AG09309 (cell line): ENCODE measurements around the gene SYCP1.
"Not testable (repeated sequence)": the region's sequence is repeated elsewhere in the genome, so short reads cannot be mapped to it uniquely, and the experiment has no call there.

Experiments used
- DNase-seq: peaks from one replicate; pipeline ENCODE4 v3.0.0-alpha.2; 2010; ENCODE audit warnings: low read depth
- H3K4me3 ChIP-seq: 2 replicates; pipeline ENCODE4 v1.5.1; 2011; ENCODE audit warnings: mild to moderate bottlenecking, low read depth, low read length, moderate library complexity; ENCODE audit not compliant: control insufficient read depth
- TF ChIP-seq, protein P1 (sequence below): IDR thresholded peaks from 2 replicates; pipeline ENCODE4 v1.5.1; 2011; ENCODE audit warnings: mild to moderate bottlenecking, low read depth, low read length, inconsistent platforms; ENCODE audit not compliant: insufficient read depth, control insufficient read depth; ENCODE audit errors: missing control alignments

SYCP1 gene

DNA sequence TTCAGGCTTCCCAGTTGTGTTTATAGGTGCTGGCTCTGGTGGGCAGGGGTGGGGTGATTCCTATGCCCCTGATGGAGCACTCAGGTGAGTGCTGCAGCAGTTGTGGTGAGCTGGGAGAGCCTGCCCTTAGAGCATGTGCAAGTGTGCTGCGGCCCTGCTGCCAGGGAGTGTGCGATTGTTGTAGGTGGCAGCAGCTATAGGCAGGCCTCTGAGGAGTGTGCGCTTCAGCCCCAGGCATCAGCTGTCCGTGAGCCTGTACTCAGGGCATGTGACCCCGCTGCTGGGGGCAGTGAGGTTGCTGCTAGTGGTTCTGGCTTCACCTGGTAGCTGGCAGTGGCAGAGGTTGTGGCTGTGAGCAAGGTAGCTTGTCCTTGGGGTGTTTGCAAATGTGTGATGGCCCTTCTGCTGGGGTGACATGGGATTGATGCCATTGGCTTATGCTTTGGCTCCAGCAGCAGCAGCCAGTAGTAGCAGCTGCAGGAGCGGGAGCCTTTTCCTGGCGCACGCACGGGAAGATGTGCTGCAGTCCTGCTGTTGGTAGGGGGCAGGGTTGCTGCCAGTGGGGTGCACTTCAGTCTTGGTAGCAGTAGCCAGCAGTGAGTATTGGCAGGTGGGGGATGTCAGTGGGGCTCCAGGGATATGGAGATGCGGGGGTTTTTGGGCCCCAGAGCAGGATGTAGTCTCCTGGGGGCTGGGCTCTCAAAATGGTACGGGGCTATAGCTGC is 37.7 kb downstream of the SYCP1 start:
- TF ChIP-seq, protein P1, sequence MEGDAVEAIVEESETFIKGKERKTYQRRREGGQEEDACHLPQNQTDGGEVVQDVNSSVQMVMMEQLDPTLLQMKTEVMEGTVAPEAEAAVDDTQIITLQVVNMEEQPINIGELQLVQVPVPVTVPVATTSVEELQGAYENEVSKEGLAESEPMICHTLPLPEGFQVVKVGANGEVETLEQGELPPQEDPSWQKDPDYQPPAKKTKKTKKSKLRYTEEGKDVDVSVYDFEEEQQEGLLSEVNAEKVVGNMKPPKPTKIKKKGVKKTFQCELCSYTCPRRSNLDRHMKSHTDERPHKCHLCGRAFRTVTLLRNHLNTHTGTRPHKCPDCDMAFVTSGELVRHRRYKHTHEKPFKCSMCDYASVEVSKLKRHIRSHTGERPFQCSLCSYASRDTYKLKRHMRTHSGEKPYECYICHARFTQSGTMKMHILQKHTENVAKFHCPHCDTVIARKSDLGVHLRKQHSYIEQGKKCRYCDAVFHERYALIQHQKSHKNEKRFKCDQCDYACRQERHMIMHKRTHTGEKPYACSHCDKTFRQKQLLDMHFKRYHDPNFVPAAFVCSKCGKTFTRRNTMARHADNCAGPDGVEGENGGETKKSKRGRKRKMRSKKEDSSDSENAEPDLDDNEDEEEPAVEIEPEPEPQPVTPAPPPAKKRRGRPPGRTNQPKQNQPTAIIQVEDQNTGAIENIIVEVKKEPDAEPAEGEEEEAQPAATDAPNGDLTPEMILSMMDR = no peak

DNA sequence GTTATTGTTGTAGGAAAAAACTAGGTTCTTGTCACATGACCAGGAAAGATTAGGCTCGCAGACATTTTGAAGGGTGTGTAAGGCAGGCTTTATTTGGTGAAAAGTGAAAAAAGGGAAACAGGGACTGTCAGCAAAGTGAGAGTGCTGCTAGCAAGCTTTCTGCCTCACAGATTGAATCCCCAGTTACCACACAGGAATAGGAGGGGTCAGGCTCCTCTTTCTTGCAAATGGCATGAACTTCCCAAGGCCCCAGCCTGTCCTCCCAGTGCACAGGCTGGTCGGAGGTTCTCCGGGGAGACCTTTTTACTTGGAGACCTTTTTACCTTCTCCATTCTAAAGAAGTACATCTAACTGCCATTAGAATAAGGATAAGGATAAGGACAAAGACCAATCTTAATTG is 42.1 kb downstream of the SYCP1 start:
- TF ChIP-seq, protein P1 = no peak
- no peak for DNase-seq
- no peak overlapping the region for H3K4me3 ChIP-seq

More for the DNA sequence above, 37.7 kb downstream of the SYCP1 start:
- no peak for DNase-seq
- H3K4me3 ChIP-seq = no peak overlapping the region

DNA sequence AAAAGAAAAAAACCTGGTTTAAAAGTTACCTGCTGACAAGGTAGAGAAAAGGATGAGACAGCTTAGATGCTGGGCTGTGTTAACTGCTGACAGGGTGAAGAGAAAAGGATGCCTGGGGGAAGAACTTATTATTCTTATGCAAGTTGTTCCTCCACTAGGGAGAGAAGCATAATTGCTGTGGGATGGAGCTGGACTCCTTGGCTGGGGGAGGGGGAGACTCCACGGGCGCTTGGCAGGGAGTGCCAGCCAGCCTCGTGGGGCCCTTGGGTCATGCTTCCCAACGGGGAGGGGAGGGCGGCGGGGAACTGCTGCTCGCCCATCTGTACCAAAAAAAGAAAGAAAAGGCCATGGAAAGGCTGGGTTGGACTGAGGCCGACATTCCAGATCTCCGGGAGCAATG is 47.2 kb downstream of the SYCP1 start:
- H3K4me3 ChIP-seq = no peak overlapping the region
- TF ChIP-seq, protein P1 = no peak
- DNase-seq = no peak

DNA sequence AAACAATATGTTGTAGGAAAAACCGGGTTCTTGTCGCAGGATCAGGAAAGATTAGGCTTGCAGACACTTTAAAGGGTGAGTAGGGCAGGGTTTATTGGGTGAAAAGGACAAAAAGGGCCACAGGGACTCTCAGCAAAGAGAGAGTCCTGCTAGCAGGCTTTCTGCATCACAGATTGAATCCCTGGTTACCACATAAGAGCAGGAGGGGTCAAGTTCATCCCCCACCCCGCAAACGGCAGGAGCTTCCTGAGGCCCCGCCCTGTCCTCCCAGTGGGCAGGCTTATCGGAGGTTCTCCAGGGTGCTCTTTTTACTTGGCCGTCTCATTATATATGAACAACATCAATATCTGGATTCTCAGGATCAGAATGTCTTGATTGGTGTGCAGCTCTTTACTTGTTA is 47.7 kb downstream of the SYCP1 start:
- TF ChIP-seq, protein P1 = no peak

DNA sequence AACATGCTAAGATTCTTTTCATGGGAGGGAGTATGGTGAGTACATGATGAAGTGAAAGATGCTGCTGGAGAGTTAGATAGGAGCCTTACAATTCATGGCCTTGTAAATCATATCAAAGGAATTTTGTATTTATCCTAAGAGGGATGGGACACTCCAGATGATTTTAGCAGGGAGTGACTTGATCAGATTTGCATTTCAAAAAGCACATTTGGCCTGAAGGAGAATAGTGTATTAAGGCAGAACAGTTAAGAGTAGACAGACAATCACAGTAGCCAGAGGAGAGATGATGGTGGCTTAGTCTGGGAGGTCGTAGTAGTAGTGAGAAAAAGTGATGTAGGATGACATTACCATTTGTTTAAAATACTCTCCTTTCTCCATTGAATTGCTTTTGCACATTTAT is 48.8 kb downstream of the SYCP1 start:
- no peak for DNase-seq
- no peak overlapping the region for H3K4me3 ChIP-seq
- TF ChIP-seq, protein P1 = no peak

More for the DNA sequence above, 47.7 kb downstream of the SYCP1 start:
- no peak overlapping the region for H3K4me3 ChIP-seq
- no peak for DNase-seq

DNA sequence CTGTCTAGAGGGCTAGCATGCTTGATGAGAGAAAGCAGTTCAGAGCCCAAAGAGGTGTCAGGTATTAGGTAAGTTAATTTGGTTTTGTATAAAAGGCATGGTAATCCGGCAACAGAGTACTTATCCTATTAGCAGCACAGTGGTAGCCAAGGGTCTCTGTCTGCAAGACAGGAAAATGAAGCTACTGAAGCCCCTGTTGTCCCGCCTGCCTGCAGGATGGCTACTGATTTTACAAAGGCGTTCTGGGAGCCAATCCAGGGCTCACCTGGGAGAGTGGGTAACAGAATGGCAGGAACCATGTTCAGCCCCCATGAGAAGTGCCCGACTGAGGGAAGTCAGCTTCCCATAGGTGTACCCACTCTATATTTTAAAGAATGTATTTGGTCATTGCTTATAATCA is 61.1 kb downstream of the SYCP1 start:
- not testable (repeated sequence) for DNase-seq, H3K4me3 ChIP-seq

DNA sequence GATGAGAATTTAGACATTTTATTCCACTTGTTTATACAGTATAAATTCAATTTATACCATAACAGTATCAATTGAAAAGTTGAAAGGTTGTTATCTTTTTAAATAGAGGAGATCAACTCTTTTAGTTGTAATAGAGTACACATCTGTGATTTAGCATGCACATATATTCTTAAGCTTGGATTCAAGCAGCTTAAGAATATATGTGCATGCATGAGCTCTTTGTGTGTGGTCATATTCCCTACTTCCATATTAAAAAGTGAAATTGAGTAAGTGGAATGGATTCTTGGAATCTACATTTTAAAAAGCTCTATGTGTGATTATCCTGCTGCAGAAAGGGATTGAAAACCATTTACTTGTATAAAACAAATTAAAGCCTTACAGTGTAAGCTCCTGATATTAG is 71.9 kb downstream of the SYCP1 start:
- TF ChIP-seq, protein P1 = no peak
- H3K4me3 ChIP-seq = no peak overlapping the region
- no peak for DNase-seq
